ENCODE data around the gene S100A11.

Gene S100A11

DNA sequence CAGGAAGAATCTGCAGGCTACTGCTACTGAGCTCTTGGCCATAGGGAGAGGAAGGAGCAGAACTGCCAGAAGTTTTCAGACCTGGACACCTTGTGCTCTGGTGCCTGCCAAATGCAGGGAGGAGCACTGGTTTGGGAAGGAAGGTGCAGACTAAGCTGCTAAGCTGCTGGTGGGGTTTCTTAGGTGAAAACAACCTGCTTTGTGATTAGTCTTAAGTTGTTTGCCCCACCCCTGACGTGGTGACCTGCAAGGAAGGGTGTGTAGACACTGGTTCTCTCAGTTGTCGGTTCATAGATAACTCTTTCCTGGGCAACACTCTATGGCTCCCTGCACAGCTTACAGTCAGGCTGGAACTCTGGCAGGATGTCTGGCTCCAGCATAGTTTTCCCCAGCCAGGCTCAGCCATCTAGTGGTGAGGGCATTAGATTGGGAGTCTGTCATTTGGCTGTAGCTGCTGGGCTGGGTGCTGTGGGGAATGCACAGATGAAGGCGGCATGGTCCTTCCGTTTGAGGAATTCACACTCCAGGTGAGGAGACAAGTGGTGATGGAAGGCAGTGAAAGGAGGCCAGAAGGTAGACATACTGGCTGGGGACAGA lies 32.9 kb downstream of the S100A11 start:
- Histone ChIP-seq H3K27ac (ENCODE audit: low read length) (no peak overlapping the region), H3K79me2 (ENCODE audit: low read length) (no peaks in the 10 kb centered on the region), H3K9me3 (ENCODE audit: insufficient read depth, low read length) (no peaks in the 10 kb centered on the region), H3K4me1 (ENCODE audit: low read length) (peaks cover 13% of the 10 kb centered on the region), H3K4me3 (ENCODE audit: low read length) (no peak overlapping the region), H3K9ac (ENCODE audit: low read length) (no peak overlapping the region), H3K36me3 (replicated peaks; ENCODE audit: low read depth, low read length) (no peaks in the 10 kb centered on the region), H2AFZ (ENCODE audit: low read depth, low read length) (no peak overlapping the region), H4K20me1 (ENCODE audit: insufficient read depth, low read length) (no peaks in the 10 kb centered on the region), H3K27me3 (ENCODE audit: low read depth, low read length) (peaks cover 55% of the 10 kb centered on the region), H3K4me2 (ENCODE audit: low read length) (no peak overlapping the region)
- TF ChIP-seq, protein P1, sequence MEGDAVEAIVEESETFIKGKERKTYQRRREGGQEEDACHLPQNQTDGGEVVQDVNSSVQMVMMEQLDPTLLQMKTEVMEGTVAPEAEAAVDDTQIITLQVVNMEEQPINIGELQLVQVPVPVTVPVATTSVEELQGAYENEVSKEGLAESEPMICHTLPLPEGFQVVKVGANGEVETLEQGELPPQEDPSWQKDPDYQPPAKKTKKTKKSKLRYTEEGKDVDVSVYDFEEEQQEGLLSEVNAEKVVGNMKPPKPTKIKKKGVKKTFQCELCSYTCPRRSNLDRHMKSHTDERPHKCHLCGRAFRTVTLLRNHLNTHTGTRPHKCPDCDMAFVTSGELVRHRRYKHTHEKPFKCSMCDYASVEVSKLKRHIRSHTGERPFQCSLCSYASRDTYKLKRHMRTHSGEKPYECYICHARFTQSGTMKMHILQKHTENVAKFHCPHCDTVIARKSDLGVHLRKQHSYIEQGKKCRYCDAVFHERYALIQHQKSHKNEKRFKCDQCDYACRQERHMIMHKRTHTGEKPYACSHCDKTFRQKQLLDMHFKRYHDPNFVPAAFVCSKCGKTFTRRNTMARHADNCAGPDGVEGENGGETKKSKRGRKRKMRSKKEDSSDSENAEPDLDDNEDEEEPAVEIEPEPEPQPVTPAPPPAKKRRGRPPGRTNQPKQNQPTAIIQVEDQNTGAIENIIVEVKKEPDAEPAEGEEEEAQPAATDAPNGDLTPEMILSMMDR (IDR thresholded peaks at IDR 0.05; ENCODE audit: low read depth, low read length) = no peak; the same call in 1 of the 2 replicates
- TF ChIP-seq EZH2phosphoT487 (IDR thresholded peaks at IDR 0.05; ENCODE audit: low read depth) = no peak

- no peak overlapping the region for H3K27ac ChIP-seq (ENCODE audit: low read length)
- H3K4me1 ChIP-seq (ENCODE audit: low read length) = peaks cover 13% of the 10 kb centered on the region
- H3K4me2 ChIP-seq (ENCODE audit: low read length) = no peak overlapping the region
- no peaks in the 10 kb centered on the region for H3K79me2 ChIP-seq (ENCODE audit: low read length)
- no peaks in the 10 kb centered on the region for H3K9me3 ChIP-seq (ENCODE audit: insufficient read depth, low read length)
- H3K27me3 ChIP-seq (ENCODE audit: low read depth, low read length) = peaks cover 48% of the 10 kb centered on the region
- H3K9ac ChIP-seq (ENCODE audit: low read length) = no peak overlapping the region
- no peaks in the 10 kb centered on the region for H3K36me3 ChIP-seq (replicated peaks; ENCODE audit: low read depth, low read length)
- no peak overlapping the region for H2AFZ ChIP-seq (ENCODE audit: low read depth, low read length)
- H3K4me3 ChIP-seq (ENCODE audit: low read length) = no peak overlapping the region
- no peak for TF ChIP-seq EZH2phosphoT487 (IDR thresholded peaks at IDR 0.05; ENCODE audit: low read depth)
- TF ChIP-seq, protein P1 (IDR thresholded peaks at IDR 0.05; ENCODE audit: low read depth, low read length) = no peak
- no peaks in the 10 kb centered on the region for H4K20me1 ChIP-seq (ENCODE audit: insufficient read depth, low read length)
Measured at GRCh38 chr1:152002960-152003359, 33.8 kb downstream of the S100A11 start.

DNA sequence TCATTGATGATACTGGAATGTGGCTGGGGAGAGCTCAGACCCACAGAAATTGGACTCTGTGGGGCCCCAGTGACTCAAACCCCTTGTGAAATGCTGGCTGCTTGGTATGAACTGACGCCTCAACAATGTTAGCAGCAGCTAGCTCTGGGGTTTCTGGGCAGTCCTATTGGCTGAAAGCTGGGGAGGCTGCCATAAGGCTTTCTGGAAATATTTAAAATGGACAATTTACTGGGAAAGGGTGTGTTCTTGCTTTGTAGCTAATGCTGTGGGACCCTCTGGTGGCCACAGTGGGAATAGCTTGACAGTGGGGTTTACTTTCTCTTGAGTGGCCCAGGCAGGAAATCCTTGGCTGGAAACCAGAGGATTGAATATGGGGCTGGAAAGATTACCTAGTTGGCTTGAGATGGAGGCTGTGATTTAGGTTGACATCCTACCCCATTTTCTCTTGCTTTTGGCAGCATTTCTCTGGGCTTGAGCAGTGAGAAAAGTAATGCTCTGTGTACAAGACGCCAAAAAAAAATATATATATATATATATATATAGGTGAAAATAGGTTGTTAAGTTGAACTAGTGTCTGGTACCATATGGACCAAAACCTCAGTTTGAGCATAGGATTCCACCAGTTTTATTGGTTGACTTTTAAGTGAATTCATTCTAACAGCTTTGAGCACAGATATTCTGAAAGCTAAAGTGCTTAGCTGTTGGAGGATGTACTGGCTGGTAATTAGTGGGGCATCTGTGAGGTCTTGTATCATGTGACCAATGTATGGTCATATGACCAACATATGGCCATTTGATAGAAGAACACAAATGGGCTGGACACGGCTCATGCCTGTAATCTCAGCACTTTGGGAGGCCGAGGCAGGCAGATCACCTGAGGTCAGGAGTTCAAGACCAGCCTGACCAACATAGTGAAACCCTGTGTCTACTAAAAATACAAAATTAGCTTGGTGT lies 34.9 kb downstream of the S100A11 start:
- H2AFZ ChIP-seq (ENCODE audit: low read depth, low read length) = no peak overlapping the region

More for the DNA sequence above, 34.9 kb downstream of the S100A11 start:
- Histone ChIP-seq H3K9ac (ENCODE audit: low read length) (no peak overlapping the region), H3K9me3 (ENCODE audit: insufficient read depth, low read length) (no peaks in the 10 kb centered on the region), H4K20me1 (ENCODE audit: insufficient read depth, low read length) (no peaks in the 10 kb centered on the region), H3K36me3 (replicated peaks; ENCODE audit: low read depth, low read length) (no peaks in the 10 kb centered on the region), H3K4me1 (ENCODE audit: low read length) (peaks cover 13% of the 10 kb centered on the region), H3K4me2 (ENCODE audit: low read length) (peak overlapping the region; percentile 23; the same call in 1 of the 2 replicates), H3K27ac (ENCODE audit: low read length) (no peak overlapping the region), H3K79me2 (ENCODE audit: low read length) (no peaks in the 10 kb centered on the region), H3K27me3 (ENCODE audit: low read depth, low read length) (peaks cover 40% of the 10 kb centered on the region), H3K4me3 (ENCODE audit: low read length) (no peak overlapping the region)
- TF ChIP-seq, protein P1 (IDR thresholded peaks at IDR 0.05; ENCODE audit: low read depth, low read length) = peak; percentile 98
- no peak for TF ChIP-seq EZH2phosphoT487 (IDR thresholded peaks at IDR 0.05; ENCODE audit: low read depth)

Measured in OCI-LY3 (cell line).